NCI-H2029 (cell line): ENCODE data around the gene BOLA3.
"Not testable (repeated sequence)": the region's sequence is repeated elsewhere in the genome, so short reads cannot be mapped to it uniquely, and the experiment has no call there.

ENCODE experiments used
- DNase-seq: peaks from one replicate; lab custom pipeline; 2025; lab: John Stamatoyannopoulos, UW

BOLA3 gene, protein sequence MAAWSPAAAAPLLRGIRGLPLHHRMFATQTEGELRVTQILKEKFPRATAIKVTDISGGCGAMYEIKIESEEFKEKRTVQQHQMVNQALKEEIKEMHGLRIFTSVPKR

DNA sequence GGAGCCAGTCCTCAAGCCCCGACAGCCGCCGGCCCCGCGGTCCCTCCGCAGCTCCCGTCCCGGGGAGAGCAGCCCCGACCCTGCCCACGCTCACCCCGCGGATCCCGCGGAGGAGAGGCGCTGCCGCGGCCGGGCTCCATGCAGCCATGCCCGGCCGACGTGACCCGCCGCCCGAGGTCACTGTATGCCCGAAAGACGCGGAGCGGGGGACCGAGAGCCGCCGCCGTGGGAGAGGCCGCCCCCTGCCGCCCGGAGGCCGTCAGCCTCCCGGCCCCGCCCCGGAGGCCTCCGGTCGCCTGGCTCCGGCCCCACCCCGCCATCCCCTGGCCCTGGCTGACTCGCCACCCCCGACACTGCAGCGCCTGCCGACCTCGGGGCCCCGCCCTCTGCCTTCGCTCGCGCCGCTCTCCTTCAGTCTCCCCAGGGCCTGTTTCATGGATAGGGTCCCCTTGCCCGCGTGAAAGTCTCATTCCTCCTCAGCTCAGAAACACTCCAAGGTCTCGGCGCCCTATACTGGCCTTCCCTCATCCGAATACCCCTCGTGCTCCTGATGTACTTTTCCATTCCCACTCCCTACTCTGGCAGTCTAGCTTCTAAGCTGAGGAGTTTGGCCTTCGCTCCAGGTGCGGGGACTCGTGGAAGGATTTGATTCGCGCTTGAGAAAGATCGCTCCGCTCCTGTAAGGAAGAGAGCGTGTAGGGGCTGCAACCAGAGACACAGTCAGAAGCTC is at the start of gene BOLA3:
Gene BOLA3, minus strand, starts transcription at position 186 of the 730 bp plus-strand sequence. Its CDS starts 38 bp downstream, at position 148.
- DNase-seq = peak; percentile 66

DNA sequence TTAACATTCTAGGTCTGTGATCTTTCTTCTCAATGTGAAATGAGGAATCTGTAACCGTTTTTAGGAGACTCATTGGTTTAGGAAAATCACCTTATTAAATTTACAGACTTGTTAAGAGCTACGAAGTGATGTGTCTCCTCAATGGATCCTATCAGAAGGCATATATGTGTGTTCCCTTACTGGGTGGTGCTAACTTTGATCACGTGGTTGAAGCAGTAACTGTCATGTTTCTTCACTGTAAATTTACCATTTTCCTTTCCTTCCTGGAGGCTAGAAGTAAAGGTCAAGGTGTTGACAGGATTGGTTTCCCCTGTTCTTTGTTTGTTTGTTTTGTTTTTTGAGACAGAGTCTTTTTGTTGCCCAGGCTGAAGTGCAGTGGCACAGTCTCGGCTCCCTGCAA is 49.3 kb upstream of the BOLA3 start:
- no peak for DNase-seq

DNA sequence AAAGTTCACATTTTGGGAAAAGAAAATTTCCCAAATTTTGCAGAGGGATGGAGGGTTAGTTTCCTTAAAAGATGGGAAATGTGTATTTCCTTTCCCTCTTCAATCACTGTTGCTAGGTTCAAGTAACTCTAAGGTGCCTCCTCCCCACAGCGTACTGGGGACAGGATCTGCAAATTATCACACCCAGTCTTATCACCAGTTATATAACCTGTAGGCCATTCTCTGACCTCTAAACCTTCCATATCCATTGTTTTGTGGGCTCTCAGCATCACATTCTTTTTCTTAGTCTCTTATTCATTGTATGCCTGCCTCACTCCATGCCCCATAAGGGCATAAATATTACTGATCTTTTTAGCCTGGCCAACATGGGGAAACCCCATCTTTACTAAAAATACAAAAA is 47.1 kb upstream of the BOLA3 start:
- DNase-seq = no peak

DNA sequence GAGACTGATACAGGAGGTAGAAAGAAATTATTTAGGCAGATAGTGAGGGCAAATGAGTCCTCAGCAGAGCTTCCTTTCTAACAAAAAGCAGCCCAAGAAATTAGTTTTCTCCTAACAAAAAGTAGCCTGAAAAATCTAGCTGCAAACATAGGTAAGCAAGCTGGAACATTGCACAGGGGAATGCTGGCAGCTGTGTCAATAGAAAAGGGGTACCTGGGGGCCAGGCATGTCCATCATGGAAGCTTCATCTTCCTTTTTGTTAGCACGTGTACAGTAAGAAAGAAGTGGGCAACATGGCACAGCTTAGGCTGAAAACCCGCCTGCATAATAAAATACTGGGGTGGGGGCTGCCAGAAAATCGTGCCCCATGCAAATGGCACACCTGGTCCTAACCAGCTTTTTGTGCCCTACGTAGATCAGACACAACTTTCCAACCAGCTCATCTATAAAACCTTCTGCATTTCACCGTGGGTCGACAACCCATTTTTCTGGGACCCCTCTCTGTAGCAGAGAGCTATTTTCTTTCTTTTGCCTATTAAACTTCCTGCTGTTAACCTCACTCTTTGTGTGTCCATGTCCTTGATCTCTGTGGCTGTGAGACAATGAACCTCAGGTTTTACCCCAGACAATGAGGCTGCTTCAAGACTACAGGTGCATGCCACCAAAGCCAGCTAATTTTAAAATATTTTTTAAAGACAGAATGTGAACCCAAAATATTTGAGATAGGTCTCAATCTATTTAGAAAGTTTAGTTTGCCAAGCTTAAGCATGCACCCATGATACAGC is 44.1 kb upstream of the BOLA3 start:
- no peak for DNase-seq

DNA sequence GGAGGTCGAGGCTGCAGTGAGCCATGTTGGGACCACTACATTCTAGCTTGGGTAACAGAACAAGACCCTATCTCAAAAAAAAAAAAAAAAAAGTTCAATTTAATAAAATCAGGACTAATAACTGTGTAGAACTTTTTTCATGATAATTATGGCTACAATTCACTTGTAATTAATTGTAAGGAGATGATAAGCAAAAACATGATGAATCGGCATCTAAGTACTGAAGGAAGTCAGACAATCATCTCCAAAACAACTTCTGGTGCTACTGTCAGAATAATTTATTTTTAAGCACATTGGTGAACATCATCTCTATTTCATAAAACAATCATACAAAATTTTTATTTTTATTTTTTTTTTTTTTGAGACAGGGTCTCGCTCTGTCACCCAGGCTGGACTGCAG is 41.0 kb upstream of the BOLA3 start:
- DNase-seq = no peak

DNA sequence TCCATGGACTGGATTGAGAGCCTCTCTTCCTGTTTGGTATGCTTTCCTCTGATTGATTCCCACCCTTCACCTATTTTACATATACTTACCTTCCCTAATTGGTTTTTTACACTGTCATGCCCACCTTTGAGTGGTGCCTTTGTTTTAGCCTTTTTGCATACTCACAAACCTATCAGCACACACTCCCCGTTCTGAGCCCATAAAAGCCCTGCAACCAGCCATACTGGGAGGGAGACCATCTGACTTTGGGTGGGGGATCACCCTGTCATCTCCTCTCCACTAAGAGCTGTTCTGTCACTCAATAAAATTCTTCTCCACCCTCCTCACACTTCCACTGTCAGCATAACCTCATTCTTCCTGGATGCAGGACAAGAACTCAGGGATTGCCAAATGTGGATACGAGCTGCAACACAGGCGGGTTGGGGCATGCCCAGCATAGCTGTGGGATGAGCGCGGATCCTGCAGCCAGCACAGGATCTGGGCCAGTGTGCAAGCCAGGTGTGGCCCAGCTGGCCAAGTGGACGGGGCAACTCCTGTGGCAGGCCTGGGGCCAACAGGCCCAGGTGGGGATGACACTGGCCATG is 40.4 kb upstream of the BOLA3 start:
- no peak for DNase-seq

DNA sequence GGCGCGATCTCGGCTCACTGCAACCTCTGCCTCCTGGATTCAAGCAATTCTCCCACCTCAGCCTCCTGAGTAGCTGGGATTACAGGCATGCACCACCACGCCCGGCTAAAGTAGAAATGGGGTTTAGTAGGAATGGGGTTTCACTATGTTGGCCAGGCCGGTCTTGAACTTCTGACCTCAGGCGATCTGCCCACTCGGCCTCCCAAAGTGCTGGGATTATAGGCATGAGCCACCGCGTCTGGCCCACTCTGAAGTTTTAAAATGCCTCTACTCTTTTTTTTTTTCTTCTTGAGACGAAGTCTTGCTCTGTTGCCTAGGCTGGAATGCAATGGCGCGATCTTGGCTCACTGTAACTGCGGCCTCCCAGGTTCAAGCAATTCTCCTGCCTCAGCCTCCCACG is 39.0 kb upstream of the BOLA3 start:
- DNase-seq = not testable (repeated sequence)

DNA sequence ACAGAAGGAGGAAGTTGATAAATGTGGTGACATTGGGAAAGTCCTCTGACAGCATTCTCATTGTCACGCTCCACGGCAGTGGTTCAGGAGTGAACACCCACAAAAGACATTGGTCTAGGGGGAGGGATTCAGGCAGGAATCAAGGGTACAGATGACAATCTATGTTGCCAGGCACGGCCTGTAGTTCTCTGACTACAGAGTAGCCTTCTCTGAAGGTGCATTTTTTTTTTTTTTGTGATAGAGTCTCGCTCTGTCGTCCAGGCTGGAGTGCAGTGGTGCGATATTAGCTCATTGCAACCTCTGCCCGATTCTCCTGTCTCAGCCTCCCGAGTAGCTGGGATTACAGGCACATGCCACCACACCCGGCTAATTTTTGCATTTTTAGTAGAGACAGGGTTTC is 38.3 kb upstream of the BOLA3 start:
- no peak for DNase-seq

DNA sequence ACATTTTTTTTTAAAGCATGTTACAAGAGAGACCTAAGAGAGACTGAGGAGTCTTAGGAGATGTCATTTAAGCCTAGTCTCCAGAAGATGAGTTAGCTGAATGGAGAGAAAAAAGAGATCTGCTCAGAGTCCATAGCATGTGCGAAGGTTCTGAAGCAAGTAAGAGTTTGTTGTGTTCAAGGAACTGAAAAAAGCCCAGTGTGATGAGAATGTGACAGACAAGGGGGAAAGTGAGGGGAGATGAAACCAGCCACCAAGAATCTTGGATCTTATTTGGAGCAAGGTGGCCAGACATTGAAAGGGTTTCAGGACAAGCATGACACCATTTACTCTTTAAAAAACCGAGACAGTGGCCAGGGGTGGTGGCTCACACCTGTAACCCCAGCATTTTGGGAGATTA is 36.2 kb upstream of the BOLA3 start:
- no peak for DNase-seq

DNA sequence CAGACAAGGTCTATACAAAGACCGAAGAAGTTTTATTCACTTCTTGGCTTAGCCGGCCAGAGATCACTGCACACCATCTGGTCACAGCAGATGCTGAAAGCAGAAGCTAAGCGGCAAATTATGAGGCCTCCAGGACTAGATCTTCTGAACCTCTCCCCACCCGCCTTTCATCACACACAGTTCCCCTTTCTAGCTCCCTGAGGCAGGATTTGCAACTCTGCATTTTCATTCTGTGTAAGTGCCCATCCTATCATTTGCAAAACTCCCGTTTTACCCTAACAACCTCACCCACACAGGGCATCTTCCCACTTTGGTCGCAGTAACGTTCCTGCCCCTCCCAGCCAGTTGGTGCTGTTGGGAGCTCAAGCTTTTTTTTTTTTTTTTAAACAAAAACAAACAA is 34.0 kb upstream of the BOLA3 start:
- no peak for DNase-seq

DNA sequence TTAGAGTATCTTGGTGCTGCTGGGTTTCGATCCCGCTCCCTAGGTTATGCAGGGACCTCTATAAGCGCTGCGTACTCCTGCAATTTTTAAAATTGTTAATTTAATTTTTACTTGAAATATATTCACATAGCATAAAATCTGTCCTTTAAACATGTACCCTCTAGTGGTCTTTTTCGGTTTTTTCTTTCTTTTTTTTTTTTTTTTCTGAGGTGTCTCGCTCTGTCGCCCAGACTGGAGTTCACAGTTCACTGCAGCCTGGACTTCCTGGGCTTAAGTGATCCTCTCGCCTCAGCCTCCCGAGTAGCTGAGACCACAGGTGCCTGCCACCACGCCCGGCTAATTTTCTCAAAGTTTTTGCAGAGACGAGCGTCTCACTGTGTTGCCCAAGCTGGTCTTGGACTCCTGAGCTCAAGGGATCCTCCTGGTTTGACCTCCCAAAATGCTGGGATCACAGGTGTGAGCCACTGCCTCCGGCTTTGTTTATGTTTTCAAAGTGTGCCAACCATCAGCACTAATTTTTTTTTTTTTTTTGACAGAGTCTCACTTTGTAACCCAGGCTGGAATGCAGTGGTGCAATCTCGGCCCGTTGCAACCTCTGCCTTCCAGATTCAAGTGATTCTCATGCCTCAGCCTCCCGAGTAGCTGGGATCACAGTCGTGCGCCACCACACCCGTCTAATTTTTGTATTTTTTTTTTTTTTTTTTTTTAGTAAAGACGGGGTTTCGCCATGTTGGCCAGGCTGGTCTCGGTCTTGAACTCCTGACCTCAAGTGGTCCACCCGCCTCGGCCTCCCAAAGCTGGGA is 31.6 kb upstream of the BOLA3 start:
- DNase-seq = no peak

DNA sequence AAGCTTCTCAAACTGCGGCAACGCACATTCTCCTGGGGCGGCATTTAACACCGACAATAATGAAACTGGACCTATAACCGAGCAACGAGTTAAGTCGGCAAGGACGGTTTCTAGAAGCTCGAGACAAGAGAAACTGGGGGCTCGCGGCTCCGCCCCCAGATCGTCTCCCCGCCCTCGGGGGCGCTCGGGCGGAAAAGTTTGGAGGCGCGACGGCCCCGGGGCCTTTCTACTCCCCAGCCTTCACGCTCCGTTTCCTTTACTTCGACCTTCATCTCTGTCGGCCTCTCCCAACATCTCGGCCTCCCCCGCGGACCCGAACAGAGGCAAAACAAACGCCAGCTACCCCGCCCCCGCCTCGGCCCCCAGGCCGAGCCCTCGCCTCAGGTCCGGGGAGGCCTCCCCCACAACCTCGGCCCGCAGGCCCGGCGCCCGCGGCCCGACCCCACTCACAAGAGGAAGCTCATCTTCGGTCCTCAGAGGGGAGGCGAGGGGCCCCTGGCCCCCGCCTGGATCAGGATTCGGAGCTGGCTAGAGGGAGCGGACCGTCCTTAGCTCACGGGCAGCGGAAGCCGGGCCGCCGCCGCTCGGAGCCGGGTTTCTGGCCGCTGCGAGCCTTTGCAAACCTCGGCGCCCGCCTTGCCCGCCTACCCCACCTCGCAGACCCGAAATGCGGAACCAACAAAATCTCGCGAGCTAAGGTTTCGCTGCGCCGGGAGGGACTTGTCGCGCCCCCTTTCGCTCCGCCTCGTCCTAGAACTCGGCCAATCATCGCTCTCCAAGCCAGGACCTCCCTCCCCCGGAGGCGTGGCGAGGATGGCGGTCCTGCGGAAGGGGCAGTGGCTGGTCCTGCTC is 30.7 kb upstream of the BOLA3 start, which contains the start of gene MOB1A:
Gene MOB1A, minus strand, starts transcription at position 669 of the 852 bp plus-strand sequence. Its CDS starts 205 bp downstream, at position 464.
- DNase-seq = peak; percentile 96

DNA sequence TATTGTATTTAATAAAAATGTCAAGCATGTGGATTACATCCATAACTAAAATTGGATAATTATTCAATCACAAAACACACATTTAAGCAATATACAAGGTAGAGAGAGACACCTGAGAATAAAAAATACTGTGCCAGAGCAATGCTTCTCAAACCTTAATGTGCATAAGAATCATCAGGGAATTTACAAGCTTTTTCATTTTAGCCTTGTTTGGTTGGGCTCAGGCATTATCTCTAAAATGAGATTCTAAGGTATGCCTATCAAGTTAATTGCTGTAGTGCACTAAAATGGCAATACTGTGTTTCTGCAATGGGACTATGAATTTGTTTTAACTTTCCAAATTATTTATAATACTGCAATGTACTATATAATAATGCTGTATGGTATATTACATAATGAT is 30.0 kb upstream of the BOLA3 start:
- no peak for DNase-seq

DNA sequence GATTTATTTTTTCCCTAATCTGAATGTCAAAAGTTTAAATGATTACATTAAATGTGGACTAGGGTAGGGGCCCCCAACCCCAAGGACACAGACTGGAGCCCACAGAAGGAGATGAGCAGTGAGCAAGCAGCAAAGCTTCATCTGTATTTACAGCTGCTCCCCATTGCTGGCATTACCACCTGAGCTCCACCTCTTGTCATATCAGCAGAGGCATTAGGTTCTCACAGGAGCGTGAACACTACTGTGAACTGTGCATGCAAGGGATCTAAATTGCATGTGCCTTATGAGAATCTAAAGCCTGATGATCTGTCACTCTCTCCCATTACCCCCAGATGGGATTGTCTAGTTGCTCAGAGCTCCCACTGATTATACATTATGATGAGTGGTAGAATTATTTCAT is 27.2 kb upstream of the BOLA3 start:
- no peak for DNase-seq

DNA sequence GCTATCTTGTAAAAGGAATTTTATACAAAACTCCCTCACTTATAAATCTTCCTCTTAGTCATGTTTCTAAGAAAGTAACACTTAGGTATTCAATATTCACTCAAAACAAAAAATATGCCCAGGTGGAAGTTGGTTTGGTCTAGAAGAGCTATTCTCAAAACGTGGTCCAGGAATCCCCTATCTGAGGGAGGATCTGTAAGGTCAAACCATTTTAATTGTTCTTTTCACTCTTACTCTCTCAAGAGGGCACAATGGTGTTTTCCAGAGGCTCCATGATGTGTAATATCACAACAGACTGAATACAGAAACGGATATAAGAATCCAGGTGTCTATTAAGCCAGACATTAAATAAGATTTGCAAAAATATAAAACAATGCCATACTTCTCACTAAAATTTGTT is 21.0 kb upstream of the BOLA3 start:
- DNase-seq = no peak

DNA sequence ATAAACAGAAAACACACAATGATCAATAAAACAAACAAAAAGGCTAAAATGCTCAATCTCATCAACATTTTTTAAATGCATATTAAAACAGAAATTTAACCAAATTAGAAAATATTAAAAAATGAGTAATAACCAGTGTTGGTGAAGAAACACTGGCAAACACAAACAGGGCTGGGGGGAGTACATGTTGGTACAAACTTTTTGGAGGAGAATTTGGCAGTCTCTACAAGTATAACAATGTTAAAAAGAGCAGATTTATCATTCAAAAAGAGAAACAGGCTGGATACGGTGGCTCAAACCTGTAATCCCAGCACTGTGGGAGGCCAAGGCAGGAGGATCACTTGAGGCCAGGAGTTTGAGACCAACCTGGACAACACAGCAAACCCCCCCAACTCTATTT is 17.0 kb upstream of the BOLA3 start:
- DNase-seq = no peak

DNA sequence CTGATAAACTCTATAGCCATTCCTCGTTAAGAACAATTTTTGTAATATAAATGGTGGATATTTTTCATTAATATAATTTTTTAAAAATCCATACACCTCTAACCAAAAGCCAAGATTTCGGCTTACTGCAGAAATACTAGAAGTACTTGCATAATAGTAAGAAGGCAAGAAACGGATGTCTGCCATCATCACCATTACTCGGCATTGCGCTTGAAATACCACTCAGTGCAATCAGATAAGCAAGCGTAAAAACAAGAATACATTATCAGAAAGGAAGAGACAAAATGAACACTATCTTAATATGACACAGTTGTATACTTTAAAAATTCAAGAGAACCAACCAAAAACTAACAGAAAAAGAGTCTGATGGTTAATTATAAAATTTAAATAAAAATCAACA is 15.2 kb upstream of the BOLA3 start:
- DNase-seq = no peak

DNA sequence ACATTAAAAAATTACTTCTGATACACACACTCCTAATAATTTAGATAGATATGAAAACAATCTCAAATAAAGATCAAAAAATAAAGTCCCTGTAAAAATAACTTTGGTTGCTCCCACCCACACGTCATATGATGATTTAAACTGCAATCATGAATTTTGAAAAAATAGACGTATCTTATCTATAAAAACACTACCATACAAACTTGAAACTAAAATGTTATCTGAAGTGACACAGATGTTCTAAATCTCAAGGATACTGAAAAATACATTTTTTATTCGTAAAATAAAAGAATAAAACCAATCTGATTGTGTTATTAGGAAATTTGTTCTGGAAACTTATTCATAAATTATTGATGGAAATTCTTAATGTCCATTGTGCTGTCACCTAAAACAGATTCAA is 8.1 kb upstream of the BOLA3 start:
- DNase-seq = no peak

DNA sequence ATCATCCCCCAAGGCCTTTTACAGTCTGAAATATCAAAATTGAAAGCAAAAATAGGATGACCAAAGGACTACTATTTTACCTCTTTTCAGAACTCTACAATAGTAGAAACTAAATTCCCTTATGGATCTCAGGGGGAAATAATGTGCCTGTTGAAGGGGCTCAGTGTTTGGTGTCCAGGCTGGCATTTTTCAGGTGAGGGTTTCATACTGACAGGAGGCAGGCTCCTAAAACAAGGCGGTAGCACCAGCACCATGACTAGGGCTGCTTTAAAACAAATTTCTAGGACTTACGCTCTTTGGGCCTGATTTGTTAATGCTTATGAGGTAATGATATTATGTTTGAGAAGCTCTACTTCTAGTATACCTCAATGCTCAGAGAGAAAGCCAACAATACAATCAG is 5.2 kb upstream of the BOLA3 start:
- DNase-seq = no peak

DNA sequence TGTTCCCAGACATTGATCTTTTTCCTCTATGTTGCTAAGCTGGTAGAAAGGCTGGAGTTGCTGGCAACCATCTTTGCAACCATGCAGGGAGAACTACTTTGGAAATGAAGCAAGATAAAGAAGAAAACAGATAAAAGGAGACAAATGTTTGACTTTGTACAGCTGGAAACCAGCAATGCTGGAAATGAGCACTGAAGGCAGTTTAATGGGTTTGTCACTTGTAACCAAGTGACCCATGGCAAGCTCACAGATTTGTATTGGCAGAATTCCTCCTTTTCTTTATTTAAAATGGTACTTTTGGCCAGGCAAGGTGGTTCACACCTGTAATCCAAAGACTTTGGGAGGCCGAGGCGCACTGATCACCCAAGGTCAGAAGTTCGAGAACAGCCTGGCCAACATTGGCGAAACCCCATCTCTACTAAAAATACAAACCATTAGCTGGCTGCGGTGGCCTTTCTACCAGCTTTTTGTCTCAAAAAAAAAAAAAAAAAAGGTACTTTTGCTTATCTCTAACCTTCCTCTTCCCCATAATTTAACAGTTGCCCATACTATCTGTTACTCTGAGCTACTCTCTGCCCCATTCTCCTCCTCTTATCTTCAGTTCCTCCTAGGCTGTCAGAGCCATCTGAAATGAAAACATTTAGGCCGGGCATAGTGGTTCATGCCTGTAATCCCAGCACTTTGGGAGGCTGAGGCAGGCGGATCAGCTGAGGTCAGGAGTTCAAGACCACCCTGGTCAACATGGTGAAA is 2.0 kb upstream of the BOLA3 start:
- no peak for DNase-seq

DNA sequence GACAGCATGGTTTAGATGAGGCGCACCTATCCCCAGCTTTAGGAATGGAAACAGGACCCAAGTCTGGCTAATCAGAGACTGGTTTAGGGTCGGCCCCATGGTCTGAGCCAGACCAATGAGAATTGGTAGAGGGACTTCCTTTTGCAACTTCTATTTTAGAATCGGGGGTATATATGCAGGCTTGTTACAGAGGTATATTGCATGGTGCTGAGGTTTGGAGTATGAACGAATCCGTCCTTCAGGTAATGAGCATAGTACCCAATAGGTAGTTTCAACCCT is 1.5 kb upstream of the BOLA3 start:
- no peak for DNase-seq
